Measurements from ENCODE around the gene ALLC. TPM values are rescaled to one million over a fixed set of nuclear protein-coding genes. Genes with fewer than 3 reads are reported as not detected.

ALLC gene
- total RNA-seq, 2 experiments from 2014 or later = not detected

DNA sequence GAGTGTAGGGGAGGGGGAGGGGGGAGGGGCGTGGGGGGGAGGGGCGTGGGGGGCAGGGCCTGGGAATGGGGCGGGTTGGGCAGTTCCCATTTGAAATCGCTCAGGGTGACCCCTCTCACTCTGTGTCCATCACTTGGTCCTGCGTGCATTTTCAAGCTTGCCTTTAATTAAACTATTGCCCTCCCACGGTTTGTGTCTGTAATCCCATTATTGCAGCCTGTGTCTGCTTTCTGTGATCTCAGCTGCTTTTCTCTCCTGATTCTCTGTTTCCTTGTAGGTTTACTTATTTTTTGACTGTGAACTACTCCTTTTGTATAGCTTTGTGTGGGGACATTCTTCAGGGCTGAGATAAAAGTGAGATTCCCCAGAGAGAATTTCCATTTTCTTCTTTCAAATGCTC, 46.7 kb downstream of the ALLC start:
- ChIA-PET POLR2A (no interaction called here), CTCF (no interaction called here)
- Mint-ChIP-seq H3K4me1 (ENCODE audit: low read depth) (peaks cover 4% of the 10 kb centered on the region), H3K27ac (no peak overlapping the region), H3K27me3 (peaks cover 28% of the 10 kb centered on the region), H3K4me3 (no peak overlapping the region), H3K36me3 (ENCODE audit: low read depth) (peaks cover 4% of the 10 kb centered on the region), H3K9me3 (no peaks in the 10 kb centered on the region)
- TF ChIP-seq, protein P1, sequence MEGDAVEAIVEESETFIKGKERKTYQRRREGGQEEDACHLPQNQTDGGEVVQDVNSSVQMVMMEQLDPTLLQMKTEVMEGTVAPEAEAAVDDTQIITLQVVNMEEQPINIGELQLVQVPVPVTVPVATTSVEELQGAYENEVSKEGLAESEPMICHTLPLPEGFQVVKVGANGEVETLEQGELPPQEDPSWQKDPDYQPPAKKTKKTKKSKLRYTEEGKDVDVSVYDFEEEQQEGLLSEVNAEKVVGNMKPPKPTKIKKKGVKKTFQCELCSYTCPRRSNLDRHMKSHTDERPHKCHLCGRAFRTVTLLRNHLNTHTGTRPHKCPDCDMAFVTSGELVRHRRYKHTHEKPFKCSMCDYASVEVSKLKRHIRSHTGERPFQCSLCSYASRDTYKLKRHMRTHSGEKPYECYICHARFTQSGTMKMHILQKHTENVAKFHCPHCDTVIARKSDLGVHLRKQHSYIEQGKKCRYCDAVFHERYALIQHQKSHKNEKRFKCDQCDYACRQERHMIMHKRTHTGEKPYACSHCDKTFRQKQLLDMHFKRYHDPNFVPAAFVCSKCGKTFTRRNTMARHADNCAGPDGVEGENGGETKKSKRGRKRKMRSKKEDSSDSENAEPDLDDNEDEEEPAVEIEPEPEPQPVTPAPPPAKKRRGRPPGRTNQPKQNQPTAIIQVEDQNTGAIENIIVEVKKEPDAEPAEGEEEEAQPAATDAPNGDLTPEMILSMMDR (IDR thresholded peaks at IDR 0.05) = no peak
- no peak for DNase-seq
- ATAC-seq = no peak
- intact Hi-C loops (cut with micrococcal nuclease) = no loop called here

DNA sequence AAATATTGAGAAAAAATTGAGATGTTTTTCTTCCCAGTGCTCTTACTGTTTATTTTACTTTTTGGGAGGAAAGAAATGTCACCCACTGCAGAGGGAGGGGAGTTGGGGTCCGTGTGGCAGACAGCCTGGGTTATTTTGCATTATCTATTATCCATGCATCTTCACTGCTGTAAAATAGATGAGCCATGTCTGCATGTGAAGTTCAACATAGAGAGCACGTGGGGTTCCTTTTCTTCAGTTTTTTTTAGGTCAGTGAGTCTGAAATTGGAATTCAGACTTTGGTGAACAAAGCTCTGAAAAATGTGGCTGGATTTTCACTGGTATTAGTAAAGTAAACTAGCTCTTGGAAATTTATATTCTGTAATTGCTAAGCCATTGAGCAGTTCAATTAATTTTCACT, 47.8 kb downstream of the ALLC start:
- CTCF ChIA-PET = interaction anchor here (0.5 kb wide), 1 partner anchor 1291 kb away, joined by 3 read pairs; no protein-coding TSS in a partner anchor
- no peak for ATAC-seq
- intact Hi-C loops (cut with micrococcal nuclease) = no loop called here
- H3K4me1 Mint-ChIP-seq (ENCODE audit: low read depth) = peaks cover 4% of the 10 kb centered on the region
- H3K27me3 Mint-ChIP-seq = peaks cover 29% of the 10 kb centered on the region
- TF ChIP-seq, protein P1 (IDR thresholded peaks at IDR 0.05) = no peak
- H3K27ac Mint-ChIP-seq = no peak overlapping the region
- H3K36me3 Mint-ChIP-seq (ENCODE audit: low read depth) = peaks cover 4% of the 10 kb centered on the region
- POLR2A ChIA-PET = no interaction called here
- no peak overlapping the region for H3K4me3 Mint-ChIP-seq
- DNase-seq = no peak
- peaks cover under 1% of the 10 kb centered on the region for H3K9me3 Mint-ChIP-seq

DNA sequence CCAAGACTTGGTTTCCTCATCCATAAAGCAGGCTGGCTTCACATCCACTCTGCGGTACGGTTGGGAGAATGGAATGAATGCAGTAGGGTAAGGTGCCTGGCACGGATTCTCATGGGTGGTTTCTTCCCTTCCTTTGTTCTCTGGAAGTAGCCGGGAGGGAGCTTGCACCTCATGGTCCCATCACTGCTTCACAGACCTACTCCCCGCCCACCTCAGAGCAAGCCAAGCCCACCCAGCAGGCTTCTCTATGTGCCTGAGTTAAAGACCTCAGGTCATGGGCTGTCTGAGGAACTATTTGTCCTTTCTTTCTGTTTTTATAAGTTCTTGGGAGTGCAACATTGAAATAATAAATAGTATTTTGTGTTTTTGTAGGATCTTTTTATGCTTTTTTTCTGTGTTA, 48.9 kb downstream of the ALLC start:
- Mint-ChIP-seq H3K27ac (no peak overlapping the region), H3K9me3 (peaks cover 1% of the 10 kb centered on the region), H3K27me3 (peaks cover 26% of the 10 kb centered on the region), H3K4me3 (no peak overlapping the region), H3K36me3 (ENCODE audit: low read depth) (peaks cover 4% of the 10 kb centered on the region), H3K4me1 (ENCODE audit: low read depth) (peaks cover 4% of the 10 kb centered on the region)
- no peak for DNase-seq
- intact Hi-C loops (cut with micrococcal nuclease) = no loop called here
- ChIA-PET CTCF (no interaction called here), POLR2A (interaction anchor here (0.8 kb wide), 1 partner anchor 54 kb away, joined by 3 read pairs; no protein-coding TSS in a partner anchor)
- ATAC-seq = no peak
- TF ChIP-seq, protein P1 (IDR thresholded peaks at IDR 0.05) = no peak

DNA sequence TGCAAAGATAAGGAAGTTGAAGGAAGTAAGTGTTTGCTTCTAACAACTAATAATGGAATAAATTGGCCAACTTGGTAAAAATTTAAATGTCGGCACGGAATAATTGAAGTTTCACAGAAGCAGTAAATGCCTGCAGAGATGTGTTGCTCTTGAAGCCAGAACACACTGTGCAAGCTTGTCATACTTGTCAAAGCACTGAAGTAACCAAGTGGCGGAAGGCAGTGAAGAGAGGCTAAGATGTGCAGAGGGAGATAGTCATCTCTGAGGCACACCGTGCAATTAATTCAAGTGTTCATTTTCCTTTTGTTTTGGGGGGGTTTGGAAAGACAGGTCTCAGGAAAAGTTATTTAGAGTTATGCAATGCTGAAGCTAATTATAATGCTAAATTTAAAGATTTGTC, 50.6 kb downstream of the ALLC start:
- CTCF ChIA-PET = no interaction called here
- peaks cover 2% of the 10 kb centered on the region for H3K36me3 Mint-ChIP-seq (ENCODE audit: low read depth)
- H3K9me3 Mint-ChIP-seq = peaks cover 1% of the 10 kb centered on the region
- H3K4me1 Mint-ChIP-seq (ENCODE audit: low read depth) = peaks cover 4% of the 10 kb centered on the region
- TF ChIP-seq, protein P1 (IDR thresholded peaks at IDR 0.05) = no peak
- no peak overlapping the region for H3K27ac Mint-ChIP-seq
- POLR2A ChIA-PET = interaction anchor here (0.6 kb wide), 1 partner anchor 808 kb away, joined by 3 read pairs; no protein-coding TSS in a partner anchor
- no peak for DNase-seq
- peaks cover 15% of the 10 kb centered on the region for H3K27me3 Mint-ChIP-seq
- no peak for ATAC-seq
- intact Hi-C loops (cut with micrococcal nuclease) = no loop called here
- H3K4me3 Mint-ChIP-seq = no peak overlapping the region

DNA sequence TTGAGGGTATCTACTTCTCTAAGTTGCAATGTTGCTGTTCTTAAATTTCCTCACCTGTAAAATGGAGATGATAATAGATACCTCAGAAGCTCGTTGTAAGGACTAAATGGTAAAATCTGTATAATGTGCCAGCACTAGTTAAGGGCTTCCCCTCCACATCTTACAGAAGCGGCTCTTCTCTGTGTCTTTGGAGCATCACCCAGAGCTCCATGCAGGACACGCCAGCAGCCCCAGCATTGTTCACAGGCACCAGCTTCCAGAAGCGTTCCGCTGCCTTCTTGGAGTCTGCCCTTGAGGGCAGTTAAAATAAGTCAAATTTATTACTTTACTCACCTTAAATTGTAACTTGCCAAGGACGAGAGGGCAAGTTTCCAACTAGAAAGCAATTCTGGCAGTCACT, 51.2 kb downstream of the ALLC start:
- Mint-ChIP-seq H3K4me3 (no peak overlapping the region), H3K27me3 (peaks cover 15% of the 10 kb centered on the region), H3K36me3 (ENCODE audit: low read depth) (peaks cover 2% of the 10 kb centered on the region), H3K27ac (no peak overlapping the region), H3K9me3 (peaks cover 1% of the 10 kb centered on the region), H3K4me1 (ENCODE audit: low read depth) (peaks cover 4% of the 10 kb centered on the region)
- CTCF ChIA-PET = no interaction called here
- ATAC-seq = no peak
- DNase-seq = no peak
- POLR2A ChIA-PET = no interaction called here
- intact Hi-C loops (cut with micrococcal nuclease) = no loop called here
- TF ChIP-seq, protein P1 (IDR thresholded peaks at IDR 0.05) = no peak
